ENCODE results near the gene BORCS5. TPM values are rescaled to one million over a fixed set of nuclear protein-coding genes. Genes with fewer than 3 reads are reported as not detected.

Gene BORCS5
- total RNA-seq, 4 donors from 2014 or later: 10.3 to 23.7 (median 19.6) TPM

- Histone ChIP-seq H3K4me1 (peaks cover 25 to 32% of the 10 kb centered on the region in 2 donors), H3K27me3 (no peaks in the 10 kb centered on the region), H3K9me3 (no peaks in the 10 kb centered on the region), H3K4me3 (replicated peaks in 1 of 3) (no peak overlapping the region), H3K36me3 (no peaks in the 10 kb centered on the region), H3K27ac (peak overlapping the region; percentile 23 to 66 (median 52))
- peak; percentile 85 to 86 for DNase-seq
- TF ChIP-seq POLR2A (IDR thresholded peaks at IDR 0.05): no peak
- TF ChIP-seq CTCF (IDR thresholded peaks at IDR 0.05): peak in 1 of 6 experiments; percentile 5
- 63% methylated on average over 12 of the region's 12 CpGs for WGBS, 2 donors
- intact Hi-C loops (cut with DNase I): loop anchor here (5.0 to 10.0 kb wide), 3 partner anchors 69 to 759 kb away; partner anchors contain the start of gene LRP6
These were observed 23.2 kb upstream of the BORCS5 start for GRCh38 chr12:12333407-12334366.

- Histone ChIP-seq H3K9me3 (no peaks in the 10 kb centered on the region), H3K4me3 (replicated peaks in 1 of 3) (no peak overlapping the region), H3K27me3 (no peaks in the 10 kb centered on the region), H3K27ac (no peak overlapping the region), H3K4me1 (peaks cover 25 to 32% of the 10 kb centered on the region in 2 donors), H3K36me3 (no peaks in the 10 kb centered on the region)
- WGBS, 2 donors: 41 to 43% methylated on average over 10 of the region's 10 CpGs
- intact Hi-C loops (cut with DNase I): loop anchor here (5.0 to 10.0 kb wide), 3 partner anchors 70 to 760 kb away; partner anchors contain the start of gene LRP6
- DNase-seq: peak; percentile 31 to 45
- TF ChIP-seq POLR2A (IDR thresholded peaks at IDR 0.05) (no peak), CTCF (IDR thresholded peaks at IDR 0.05) (peak; percentile 57 to 68 (median 64))
These were observed 22.4 kb upstream of the BORCS5 start for GRCh38 chr12:12334367-12335040.

GRCh38 chr12:12336049-12336411 is 20.8 kb upstream of the BORCS5 start:
- H3K36me3 ChIP-seq: no peaks in the 10 kb centered on the region
- intact Hi-C loops (cut with DNase I): loop anchor here (10.0 kb wide), 2 partner anchors 71 to 761 kb away; partner anchors contain the start of gene LRP6
- TF ChIP-seq POLR2A (IDR thresholded peaks at IDR 0.05) (no peak), CTCF (IDR thresholded peaks at IDR 0.05) (no peak)
- H3K9me3 ChIP-seq: no peaks in the 10 kb centered on the region
- H3K27me3 ChIP-seq: no peaks in the 10 kb centered on the region
- no peak overlapping the region for H3K27ac ChIP-seq
- H3K4me3 ChIP-seq (replicated peaks in 1 of 3): no peak overlapping the region
- DNase-seq: no peak
- WGBS, 2 donors: 92 to 95% methylated on average over 5 of the region's 5 CpGs
- H3K4me1 ChIP-seq: peaks cover 25 to 32% of the 10 kb centered on the region in 2 donors

GRCh38 chr12:12336511-12336910 is 20.4 kb upstream of the BORCS5 start:
- no peak for DNase-seq
- Histone ChIP-seq H3K27ac (no peak overlapping the region), H3K36me3 (no peaks in the 10 kb centered on the region), H3K4me3 (replicated peaks in 1 of 3) (no peak overlapping the region), H3K9me3 (no peaks in the 10 kb centered on the region), H3K4me1 (peaks cover 25 to 31% of the 10 kb centered on the region in 2 donors), H3K27me3 (no peaks in the 10 kb centered on the region)
- TF ChIP-seq POLR2A (IDR thresholded peaks at IDR 0.05): no peak
- no peak for TF ChIP-seq CTCF (IDR thresholded peaks at IDR 0.05)
- intact Hi-C loops (cut with DNase I): loop anchor here (10.0 kb wide), 2 partner anchors 72 to 762 kb away; partner anchors contain the start of gene LRP6
- 95 to 100% methylated on average over 1 of the region's 1 CpG for WGBS, 2 donors

Data from thyroid gland (tissue), 4 donors.